RWPE1 (cell line): Measurements from ENCODE around the gene NBAS.

Experiments used
- CTCF ChIA-PET: fragments of 350-600 bp; sonication (Branson Sonifier 250); formaldehyde crosslinking; extraction: SDS; loops from one replicate; lab custom pipeline; 2021; lab: Yijun Ruan, JAX
- POLR2A ChIA-PET: fragments of 400-600 bp; formaldehyde crosslinking; extraction: SDS; loops from one replicate; lab custom pipeline; 2020; ENCODE audit warnings: antibody characterized with exemption; ENCODE audit not compliant: low non-redundant PET; lab: Yijun Ruan, JAX
- DNase-seq: peaks from one replicate; pipeline ENCODE4 v3.0.0; 2012; ENCODE audit warnings: low spot score
- H3K27ac ChIP-seq: fragments of 450-650 bp; 2 replicates; pipeline ENCODE4 v1.5.1; 2017
- TF ChIP-seq, protein P1 (sequence below): fragments of 450-650 bp; conservative IDR thresholded peaks from 2 replicates; pipeline ENCODE4 v1.5.1; 2017; ENCODE audit warnings: low read depth, mild to moderate bottlenecking

The NBAS gene

DNA sequence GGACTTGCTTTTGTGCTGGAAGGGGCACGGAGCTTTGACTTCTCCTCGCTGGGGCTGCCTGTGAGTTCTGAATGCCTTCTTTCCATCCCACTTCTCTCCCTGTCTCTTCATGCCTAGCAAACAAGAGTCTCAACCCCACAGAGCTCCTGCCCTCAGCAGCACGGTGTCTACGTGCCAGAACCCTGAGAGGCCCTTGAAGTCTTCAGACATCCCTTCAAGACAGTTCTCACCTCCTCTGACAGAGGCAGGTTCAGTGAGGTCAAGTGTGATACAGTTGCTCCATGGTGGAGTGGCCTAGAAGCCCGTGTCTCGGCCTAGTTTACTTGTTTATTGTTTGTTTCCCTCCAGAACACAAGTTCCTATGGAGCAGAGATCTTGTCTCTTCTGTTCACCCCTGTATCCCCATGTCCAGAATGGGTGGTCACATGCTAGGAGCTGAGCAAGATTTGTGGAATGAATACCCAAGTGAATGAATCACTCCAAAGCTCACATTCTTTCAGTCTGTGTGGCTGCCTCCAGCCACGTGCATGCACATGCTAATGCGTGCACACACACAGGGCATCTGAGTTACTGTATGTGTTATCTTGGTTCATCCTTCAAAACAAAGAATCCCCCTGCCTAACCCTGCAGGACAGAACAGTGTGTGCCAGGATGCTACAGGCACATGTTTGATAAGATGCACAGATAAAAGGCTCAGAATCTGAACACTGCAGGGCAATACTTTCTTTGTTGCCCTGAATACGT lies 391.6 kb downstream of the NBAS start:
- TF ChIP-seq, protein P1, sequence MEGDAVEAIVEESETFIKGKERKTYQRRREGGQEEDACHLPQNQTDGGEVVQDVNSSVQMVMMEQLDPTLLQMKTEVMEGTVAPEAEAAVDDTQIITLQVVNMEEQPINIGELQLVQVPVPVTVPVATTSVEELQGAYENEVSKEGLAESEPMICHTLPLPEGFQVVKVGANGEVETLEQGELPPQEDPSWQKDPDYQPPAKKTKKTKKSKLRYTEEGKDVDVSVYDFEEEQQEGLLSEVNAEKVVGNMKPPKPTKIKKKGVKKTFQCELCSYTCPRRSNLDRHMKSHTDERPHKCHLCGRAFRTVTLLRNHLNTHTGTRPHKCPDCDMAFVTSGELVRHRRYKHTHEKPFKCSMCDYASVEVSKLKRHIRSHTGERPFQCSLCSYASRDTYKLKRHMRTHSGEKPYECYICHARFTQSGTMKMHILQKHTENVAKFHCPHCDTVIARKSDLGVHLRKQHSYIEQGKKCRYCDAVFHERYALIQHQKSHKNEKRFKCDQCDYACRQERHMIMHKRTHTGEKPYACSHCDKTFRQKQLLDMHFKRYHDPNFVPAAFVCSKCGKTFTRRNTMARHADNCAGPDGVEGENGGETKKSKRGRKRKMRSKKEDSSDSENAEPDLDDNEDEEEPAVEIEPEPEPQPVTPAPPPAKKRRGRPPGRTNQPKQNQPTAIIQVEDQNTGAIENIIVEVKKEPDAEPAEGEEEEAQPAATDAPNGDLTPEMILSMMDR = no peak
- DNase-seq = peak; percentile 94
- CTCF ChIA-PET = interaction anchor here (0.7 kb wide), 1 partner anchor 408 kb away, joined by 3 read pairs; no protein-coding TSS in a partner anchor
- H3K27ac ChIP-seq = peak overlapping the region; percentile 86
- POLR2A ChIA-PET = no interaction called here

DNA sequence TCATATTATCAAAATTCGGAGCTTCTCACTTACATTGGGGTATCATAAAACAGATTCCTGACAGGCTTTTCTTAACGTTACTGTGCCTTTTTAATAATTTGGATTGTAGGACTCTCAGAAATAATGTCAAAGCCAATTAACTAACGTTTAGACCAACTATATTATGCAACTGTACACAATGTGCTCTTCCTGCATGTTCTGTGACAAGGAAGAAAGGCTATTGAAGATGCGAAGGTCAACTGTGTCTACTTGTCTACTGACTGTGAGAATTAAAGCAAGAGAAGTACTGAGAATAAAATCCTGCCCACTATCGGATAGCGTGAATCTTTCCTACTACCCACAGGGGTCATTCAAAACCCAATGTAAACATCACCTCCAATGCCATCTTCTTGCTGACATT lies 393.0 kb downstream of the NBAS start:
- TF ChIP-seq, protein P1 = no peak
- ChIA-PET POLR2A (no interaction called here), CTCF (no interaction called here)
- DNase-seq = no peak
- no peak overlapping the region for H3K27ac ChIP-seq

DNA sequence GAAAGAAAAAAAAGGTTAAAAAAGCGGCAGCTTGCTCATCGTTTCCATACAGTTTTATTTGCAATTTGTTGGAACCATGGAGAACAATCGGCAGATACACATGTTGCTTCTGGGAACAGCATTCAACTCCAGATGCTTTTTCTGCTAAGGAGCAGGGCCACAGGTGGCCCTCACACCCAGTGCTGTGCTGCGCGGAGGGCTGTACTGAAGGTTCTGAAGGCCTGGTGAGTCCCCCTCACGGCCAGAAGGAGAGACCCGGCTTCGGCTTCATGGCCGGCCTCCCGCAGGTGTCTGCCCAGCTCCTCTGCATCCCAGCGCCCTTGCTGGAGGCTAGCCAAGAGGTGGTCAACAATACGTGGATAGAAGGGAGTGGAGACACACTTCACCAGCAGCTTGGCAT lies 394.3 kb downstream of the NBAS start:
- CTCF ChIA-PET = no interaction called here
- POLR2A ChIA-PET = no interaction called here
- TF ChIP-seq, protein P1 = no peak

DNA sequence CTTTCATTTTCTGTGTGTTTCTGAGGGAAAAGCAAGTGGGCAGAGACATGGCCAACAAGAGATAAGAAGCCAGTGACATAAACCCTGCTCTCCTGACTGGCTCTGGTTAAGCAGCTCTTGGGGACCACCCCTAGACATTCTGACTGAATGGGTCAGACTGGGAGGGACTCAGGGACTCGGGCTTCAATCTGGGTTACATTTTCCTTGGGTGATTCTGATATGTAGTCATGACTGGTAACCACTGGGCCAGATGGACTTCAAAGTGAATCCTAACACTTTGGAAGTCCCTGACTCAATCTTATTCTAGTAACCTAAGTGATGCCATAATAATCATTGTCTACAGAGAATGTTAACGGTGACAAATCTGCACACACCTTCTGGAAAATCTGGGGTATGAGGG lies 397.8 kb downstream of the NBAS start:
- CTCF ChIA-PET = no interaction called here
- POLR2A ChIA-PET = no interaction called here

More for the DNA sequence above, 394.3 kb downstream of the NBAS start:
- no peak overlapping the region for H3K27ac ChIP-seq
- no peak for DNase-seq

DNA sequence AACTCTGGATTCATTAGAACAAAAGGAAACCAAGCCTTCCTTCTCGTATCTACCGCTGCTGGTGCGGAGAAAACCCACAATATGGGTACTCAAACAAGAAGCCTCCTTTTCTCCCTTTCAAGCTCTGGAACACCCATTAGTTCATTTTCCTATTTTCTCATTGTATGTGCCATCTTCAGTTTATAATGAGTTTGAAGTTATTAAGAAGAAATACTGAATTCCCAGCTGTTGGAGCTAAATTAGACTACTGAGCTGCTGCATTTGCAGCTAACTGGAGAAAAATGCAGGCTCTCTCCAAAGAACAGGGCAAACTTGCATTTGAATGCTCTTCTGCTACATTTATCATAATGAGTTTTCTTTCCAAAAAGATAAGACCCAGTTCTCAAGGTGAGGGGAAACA lies 398.5 kb downstream of the NBAS start:
- no peak for DNase-seq
- TF ChIP-seq, protein P1 = no peak
- CTCF ChIA-PET = no interaction called here
- H3K27ac ChIP-seq = no peak overlapping the region
- POLR2A ChIA-PET = no interaction called here

More for the DNA sequence above, 397.8 kb downstream of the NBAS start:
- no peak for DNase-seq
- TF ChIP-seq, protein P1 = no peak
- H3K27ac ChIP-seq = no peak overlapping the region

DNA sequence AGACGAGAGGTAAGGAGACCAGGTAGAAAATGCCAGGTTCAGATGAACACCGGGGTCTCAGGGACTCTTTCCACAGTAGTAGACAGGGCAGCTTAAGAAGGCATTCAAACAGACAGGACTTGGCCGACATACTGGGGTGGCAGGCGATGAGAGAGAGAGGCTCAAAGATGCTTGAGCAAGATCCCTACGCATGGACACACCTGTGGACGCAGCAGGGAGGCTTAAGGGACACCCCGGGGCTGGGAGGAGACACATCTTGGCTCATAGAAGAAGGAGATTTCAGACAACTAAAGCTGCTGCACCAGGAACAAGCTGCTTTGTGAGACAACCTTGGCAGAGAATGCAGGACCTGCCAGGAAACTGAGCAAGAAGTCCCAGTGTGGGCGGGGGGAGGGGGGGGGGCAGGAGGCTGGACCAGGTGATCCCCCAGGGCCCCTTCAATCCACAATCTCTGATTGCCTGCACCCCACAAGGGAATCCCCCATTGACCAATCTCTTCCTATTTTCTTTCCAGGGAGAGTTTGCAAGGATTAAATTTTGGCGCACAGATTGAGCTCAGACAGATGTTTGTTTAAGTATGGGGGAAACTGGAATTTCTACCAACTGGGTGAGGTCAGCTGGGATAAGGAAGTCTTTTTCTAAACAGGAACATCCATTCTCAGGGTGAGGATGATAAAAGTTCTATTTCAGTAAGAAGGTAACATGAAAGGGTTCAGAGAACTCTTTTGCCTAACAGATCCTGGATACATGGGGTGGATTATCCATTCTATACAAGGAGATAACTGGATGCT lies 400.7 kb downstream of the NBAS start:
- ChIA-PET CTCF (interaction anchor here (0.7 kb wide), 1 partner anchor 53 kb away, joined by 5 read pairs; no protein-coding TSS in a partner anchor), POLR2A (no interaction called here)
- DNase-seq = no peak
- TF ChIP-seq, protein P1 = no peak
- H3K27ac ChIP-seq = no peak overlapping the region
